ENCODE measurements around the gene GFOD2. TPM values are rescaled to one million over a fixed set of nuclear protein-coding genes. Genes with fewer than 3 reads are reported as not detected.

Gene GFOD2
- total RNA-seq, 2 donors from 2014 or later = 15.8 to 18.1 TPM

DNA sequence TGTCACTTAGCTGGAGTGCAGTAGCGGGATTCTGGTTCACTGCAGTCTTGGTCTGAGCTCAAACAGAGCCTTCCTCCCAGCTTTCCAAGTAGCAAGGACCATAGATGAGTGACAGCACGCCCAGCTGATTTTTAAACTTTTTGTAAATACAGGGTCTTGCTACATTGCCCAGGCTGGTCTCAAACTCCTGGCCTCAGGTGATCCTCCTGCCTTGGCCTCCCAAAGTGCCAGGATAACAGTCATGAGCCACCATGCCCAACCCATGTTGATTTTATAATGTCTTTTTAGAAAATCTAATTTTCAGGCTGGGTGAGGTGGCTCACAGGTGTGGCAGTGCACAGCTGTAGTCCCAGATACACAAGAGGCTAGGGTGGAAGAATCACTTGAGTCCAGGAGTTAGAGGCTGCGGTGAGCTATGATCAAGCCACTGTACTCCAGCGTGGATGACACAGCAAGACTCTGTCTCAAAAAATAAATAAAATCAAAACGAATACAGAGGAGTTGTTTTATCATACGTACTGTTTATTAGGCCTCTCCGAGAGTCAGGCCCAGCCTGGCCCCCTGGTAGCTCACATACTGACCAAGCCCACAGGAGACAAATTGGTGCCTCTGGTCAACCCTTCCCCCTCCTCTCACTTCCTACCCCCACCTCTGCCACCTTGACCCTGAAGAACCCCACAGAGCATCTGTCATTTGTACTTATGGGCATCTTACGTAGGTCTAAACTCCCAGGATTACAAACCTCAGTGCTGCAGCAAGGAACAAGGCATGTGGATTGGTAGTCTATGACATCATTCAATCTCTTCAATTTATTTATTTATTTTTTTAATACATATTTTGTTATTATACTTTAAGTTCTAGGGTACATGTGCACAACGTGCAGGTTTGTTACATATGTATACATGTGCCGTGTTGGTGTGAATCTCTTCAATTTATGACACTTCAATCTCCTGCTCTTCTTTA is 38.9 kb downstream of the GFOD2 start:
- Histone ChIP-seq H3K27ac (no peak overlapping the region), H3K4me3 (no peak overlapping the region), H3K4me1 (no peaks in the 10 kb centered on the region), H3K9me3 (no peaks in the 10 kb centered on the region), H3K36me3 (replicated peaks in 1 of 2; ENCODE audit: insufficient read depth in 1 of 2, low read depth in 2 of 2) (peaks cover 0 to 5% of the 10 kb centered on the region in 2 donors), H3K27me3 (no peaks in the 10 kb centered on the region)
- WGBS, 2 donors = 90 to 91% methylated on average over 10 of the region's 10 CpGs
- no peak for TF ChIP-seq POLR2A (IDR thresholded peaks at IDR 0.05)
- TF ChIP-seq CTCF (IDR thresholded peaks at IDR 0.05) = no peak
- DNase-seq (no peak), ATAC-seq (no peak)
- intact Hi-C loops (cut with DNase I) = no loop called here

DNA sequence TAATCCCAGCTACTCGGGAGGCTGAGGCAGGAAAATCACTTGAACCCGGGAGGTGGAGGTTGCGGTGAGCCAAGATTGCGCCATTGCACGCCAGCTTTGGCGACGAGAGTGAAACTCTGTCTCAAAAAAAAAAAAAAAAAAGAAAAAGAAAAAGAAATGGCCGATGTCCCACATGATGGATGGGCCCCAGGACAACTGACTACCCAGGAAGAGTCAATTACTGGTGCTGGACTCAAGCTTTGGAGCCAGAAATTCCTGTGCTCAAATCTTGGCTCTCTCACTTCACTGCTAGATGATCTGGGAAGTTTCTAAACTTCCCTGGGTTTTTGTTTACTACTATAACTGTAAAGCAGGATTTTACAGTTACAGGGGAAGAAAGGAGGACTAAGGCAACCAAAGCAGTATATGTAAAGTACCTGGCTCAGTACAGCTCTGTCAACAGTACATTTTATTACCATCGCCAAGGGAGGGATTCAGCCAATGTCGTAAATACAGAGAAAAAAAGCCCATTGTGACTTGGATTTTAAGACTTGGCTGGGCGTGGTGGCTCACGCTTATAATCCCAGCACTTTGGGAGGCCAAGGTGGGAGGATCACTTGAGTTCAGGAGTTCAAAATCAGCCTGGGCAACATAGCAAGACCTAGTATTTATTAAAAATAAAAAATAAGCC is 40.6 kb downstream of the GFOD2 start:
- ATAC-seq = no peak
- intact Hi-C loops (cut with DNase I) = no loop called here

GRCh38 chr16:67677712-67678111 is 41.4 kb downstream of the GFOD2 start:
- Histone ChIP-seq H3K9me3 (no peaks in the 10 kb centered on the region), H3K4me1 (peaks cover 21% of the 10 kb centered on the region), H3K27me3 (no peaks in the 10 kb centered on the region), H3K4me3 (no peak overlapping the region), H3K27ac (no peak overlapping the region), H3K36me3 (replicated peaks in 1 of 2; ENCODE audit: insufficient read depth in 1 of 2, low read depth in 2 of 2) (no peaks in the 10 kb centered on the region)
- ATAC-seq (no peak), DNase-seq (no peak)
- 80 to 92% methylated on average over 1 of the region's 1 CpG for WGBS, 2 donors
- no peak for TF ChIP-seq POLR2A (IDR thresholded peaks at IDR 0.05)
- no peak for TF ChIP-seq CTCF (IDR thresholded peaks at IDR 0.05)
- intact Hi-C loops (cut with DNase I) = no loop called here

More for the DNA sequence above, 40.6 kb downstream of the GFOD2 start:
- Histone ChIP-seq H3K27ac (no peak overlapping the region), H3K4me1 (peaks cover 13% of the 10 kb centered on the region), H3K4me3 (no peak overlapping the region), H3K9me3 (no peaks in the 10 kb centered on the region), H3K27me3 (no peaks in the 10 kb centered on the region), H3K36me3 (replicated peaks in 1 of 2; ENCODE audit: insufficient read depth in 1 of 2, low read depth in 2 of 2) (no peaks in the 10 kb centered on the region)
- DNase-seq = no peak
- 87 to 92% methylated on average over 12 of the region's 12 CpGs for WGBS, 2 donors
- TF ChIP-seq CTCF (IDR thresholded peaks at IDR 0.05) (no peak), POLR2A (IDR thresholded peaks at IDR 0.05) (no peak)

GRCh38 chr16:67676939-67677338 is 42.2 kb downstream of the GFOD2 start:
- ATAC-seq (no peak), DNase-seq (no peak)
- no peak overlapping the region for H3K4me3 ChIP-seq
- no peaks in the 10 kb centered on the region for H3K27me3 ChIP-seq
- H3K27ac ChIP-seq = no peak overlapping the region
- no peaks in the 10 kb centered on the region for H3K9me3 ChIP-seq
- 62 to 72% methylated on average over 8 of the region's 8 CpGs for WGBS, 2 donors
- H3K4me1 ChIP-seq = peaks cover 21% of the 10 kb centered on the region
- no peak for TF ChIP-seq POLR2A (IDR thresholded peaks at IDR 0.05)
- TF ChIP-seq CTCF (IDR thresholded peaks at IDR 0.05) = no peak
- no peaks in the 10 kb centered on the region for H3K36me3 ChIP-seq (replicated peaks in 1 of 2; ENCODE audit: insufficient read depth in 1 of 2, low read depth in 2 of 2)
- intact Hi-C loops (cut with DNase I) = no loop called here

Measured in body of pancreas (tissue), 4 donors.